A549 (cell line): ENCODE measurements around the gene MTHFD2. TPM values are rescaled to one million over a fixed set of nuclear protein-coding genes. Genes with fewer than 3 reads are reported as not detected.
A peak's percentile ranks its signal among the peaks of the same experiment; 100 is the strongest.

Experiments
- ATAC-seq, 2 experiments: fragments of 200-7000 bp in 1 of 2; fragments of >200 bp in 1 of 2; cut with Nextera tagmentation in 1 of 2; cut with Tn5 transposase in 1 of 2; 3 replicates each; pipeline versions ENCODE4 v1.8.0 to v1.9.1; 2018 to 2020; ENCODE audit warnings: mild to moderate bottlenecking in 1 of 2, moderate library complexity in 1 of 2
- CTCF ChIA-PET: fragments of 300-600 bp; sonication (Branson Sonifier 250); formaldehyde crosslinking; extraction: SDS; loops from one replicate; lab custom pipeline; 2021; ENCODE audit warnings: antibody characterized with exemption, inconsistent platforms; lab: Yijun Ruan, JAX
- POLR2A ChIA-PET: fragments of 350-600 bp; formaldehyde crosslinking; extraction: SDS; loops from one replicate; lab custom pipeline; 2021; ENCODE audit warnings: antibody characterized with exemption, inconsistent platforms; lab: Yijun Ruan, JAX
- DNase-seq, 2 experiments: peaks; one replicate each; pipeline versions ENCODE4 v3.0.0 to v3.0.0-alpha.2; 2011 to 2016; ENCODE audit warnings: low read depth in 1 of 2, low spot score in 1 of 2
- FAIRE-seq: peaks from 2 replicates; lab custom pipeline; 2011; peaks lifted over from hg19 to GRCh38; lab: Jason Lieb, UNC
- H3K27ac ChIP-seq, 2 experiments: fragments of >200 bp; sonication (Bioruptor Twin); formaldehyde crosslinking; 3 replicates each; pipeline ENCODE4 v1.5.1; 2016 to 2017
- H3K4me1 ChIP-seq: fragments of >200 bp; sonication (Bioruptor Twin); formaldehyde crosslinking; 3 replicates; pipeline ENCODE4 v1.6.1; 2016
- H3K4me2 ChIP-seq: fragments of >200 bp; sonication (Bioruptor Twin); formaldehyde crosslinking; 3 replicates; pipeline ENCODE4 v1.6.1; 2016
- H3K4me3 ChIP-seq: fragments of >200 bp; sonication (Bioruptor Twin); formaldehyde crosslinking; 3 replicates; pipeline ENCODE4 v1.5.1; 2016
- H3K9me3 ChIP-seq: fragments of >200 bp; sonication (Bioruptor Twin); formaldehyde crosslinking; 3 replicates; pipeline ENCODE4 v1.6.1; 2016
- ATOH8 ChIP-seq: fragments of 250-450 bp; sonication (Bioruptor Pico); IDR thresholded peaks from 2 replicates; pipeline ENCODE4 v1.5.0; 2020; ENCODE audit warnings: low read depth, mild to moderate bottlenecking, moderate library complexity
- BCL3 ChIP-seq: fragments of >200 bp; sonication (Bioruptor Twin); formaldehyde crosslinking; IDR thresholded peaks from 3 replicates; pipeline ENCODE4 v1.6.1; 2016
- BHLHE40 ChIP-seq: IDR thresholded peaks from 2 replicates; pipeline ENCODE4 v1.6.1; 2012; ENCODE audit warnings: low read depth, low read length, inconsistent platforms
- CBX8 ChIP-seq: fragments of 200-600 bp; sonication (generic); IDR thresholded peaks from 2 replicates; pipeline ENCODE4 v1.6.1; 2016
- E2F6 ChIP-seq: IDR thresholded peaks from 2 replicates; pipeline ENCODE4 v1.6.1; 2012; ENCODE audit warnings: low read depth, borderline replicate concordance
- EHMT2 ChIP-seq: fragments of 200-600 bp; sonication (generic); IDR thresholded peaks from 2 replicates; pipeline ENCODE4 v1.6.1; 2016; ENCODE audit warnings: antibody characterized with exemption, low read depth, mild to moderate bottlenecking, moderate library complexity
- FOSB ChIP-seq: fragments of 250-450 bp; sonication (Bioruptor Pico); IDR thresholded peaks from 2 replicates; pipeline ENCODE4 v1.5.0; 2020; ENCODE audit warnings: mild to moderate bottlenecking, moderate library complexity
- HES2 ChIP-seq: fragments of >200 bp; sonication (Bioruptor Twin); formaldehyde crosslinking; IDR thresholded peaks from 2 replicates; pipeline ENCODE4 v1.6.1; 2016
- MAFK ChIP-seq: fragments of 450-650 bp; IDR thresholded peaks from 2 replicates; pipeline ENCODE4 v1.6.1; 2014; ENCODE audit not compliant: partially characterized antibody
- NPAS2 ChIP-seq: fragments of 250-450 bp; sonication (Bioruptor Pico); IDR thresholded peaks from 2 replicates; pipeline ENCODE4 v1.8.0; 2022; ENCODE audit warnings: mild to moderate bottlenecking, moderate library complexity, borderline replicate concordance
- POLR2AphosphoS2 ChIP-seq: conservative IDR thresholded peaks from 2 replicates; pipeline ENCODE4 v1.6.1; 2012; ENCODE audit warnings: low read length, improper control_type of control experiment, inconsistent platforms
- RARB ChIP-seq: fragments of 250-450 bp; sonication (Bioruptor Pico); IDR thresholded peaks from 2 replicates; pipeline ENCODE4 v1.8.0; 2021; ENCODE audit warnings: mild to moderate bottlenecking, moderate library complexity
- RFX5 ChIP-seq: fragments of 450-650 bp; IDR thresholded peaks from 2 replicates; pipeline ENCODE4 v1.7.1; 2014; ENCODE audit warnings: antibody characterized with exemption, mild to moderate bottlenecking, moderate library complexity
- SMC3 ChIP-seq: fragments of >200 bp; sonication (Bioruptor Twin); formaldehyde crosslinking; IDR thresholded peaks from 3 replicates; pipeline ENCODE4 v1.6.1; 2018; ENCODE audit warnings: inconsistent platforms
- SREBF2 ChIP-seq: fragments of 450-650 bp; IDR thresholded peaks from 2 replicates; pipeline ENCODE4 v1.6.1; 2014; ENCODE audit warnings: mild to moderate bottlenecking, moderate library complexity
- USF2 ChIP-seq: fragments of 450-650 bp; IDR thresholded peaks from 2 replicates; pipeline ENCODE4 v1.6.1; 2014; ENCODE audit warnings: antibody characterized with exemption
- ZC3H11A ChIP-seq: fragments of 450-650 bp; IDR thresholded peaks from 2 replicates; pipeline ENCODE4 v1.6.1; 2014; ENCODE audit warnings: antibody characterized with exemption, mild to moderate bottlenecking
- WGBS: methylation state at CpG from one replicate; pipeline ENCODE4 v1.1.6; 2017; ENCODE audit errors: missing lambda C conversion rate; 5-methylcytosine and 5-hydroxymethylcytosine counted together
- polyA plus RNA-seq, 4 experiments: library from polyadenylated mRNA; depleted of rRNA in 3 of 4; stranded (reverse); fragments of >200 nt; fragmentation: RNase III in 1 of 4; extraction: RNeasy Plus Mini Kit Qiagen cat#74134 plus additional on column Dnase treatment in 1 of 4; gene quantifications; 2 replicates in 3 of 4; 3 replicates in 1 of 4; pipeline ENCODE4 v1.2.3, GENCODE V29; 2011 to 2017

MTHFD2 gene
- polyA plus RNA-seq, 2 of the 4 experiments (the other 2 are of a cell fraction) = 149 to 608 TPM

GRCh38 chr2:74188018-74188601, 10.3 kb upstream of the MTHFD2 start:
- FAIRE-seq (no peak), DNase-seq (peak in 1 of 2 experiments; percentile 45), ATAC-seq (peak in 1 of 2 experiments; percentile 52; a peak in 3 of 6 replicates)
- TF ChIP-seq BHLHE40 (no peak), SREBF2 (no peak), RARB (no peak), SMC3 (no peak), RFX5 (no peak), HES2 (no peak), ZC3H11A (no peak), NPAS2 (CRISPR knock-in tag) (no peak), EHMT2 (no peak), USF2 (no peak), FOSB (no peak), E2F6 (no peak), BCL3 (no peak), CBX8 (no peak), POLR2AphosphoS2 (no peak)
- ChIA-PET CTCF (interaction anchor here (1.0 to 1.7 kb wide), 4 partner anchors 9 to 62 kb away, joined by 3 to 5 read pairs (median 4); partner anchors contain the start of genes MOB1A and MTHFD2), POLR2A (interaction anchor here (1.1 to 1.6 kb wide), 2 partner anchors 9 to 10 kb away, joined by 6 to 9 read pairs; partner anchors contain the start of genes MOB1A and MTHFD2)
- H3K4me3 ChIP-seq = no peak overlapping the region
- 89% methylated on average over 6 of the region's 6 CpGs for WGBS
- no peaks in the 10 kb centered on the region for H3K9me3 ChIP-seq
- peaks cover 6% of the 10 kb centered on the region; the same call in 1 of the 3 replicates for H3K4me1 ChIP-seq
- 0 out of 3 replicates have a peak overlapping the region, but pooled peaks have one; percentile 9 for H3K4me2 ChIP-seq
- peak overlapping the region in 1 of 2 experiments; percentile 2; a peak in 1 of 6 replicates for H3K27ac ChIP-seq

GRCh38 chr2:74188696-74189095, 9.7 kb upstream of the MTHFD2 start:
- no peak overlapping the region for H3K27ac ChIP-seq
- TF ChIP-seq ATOH8 (CRISPR knock-in tag) (no peak), MAFK (peak; percentile 34)
- TF ChIP-seq, all 56 proteins: peak for 1
- Histone ChIP-seq H3K4me3 (no peak overlapping the region), H3K4me2 (no peak overlapping the region), H3K9me3 (no peaks in the 10 kb centered on the region), H3K4me1 (peaks cover 6% of the 10 kb centered on the region; the same call in 1 of the 3 replicates)
- ChIA-PET POLR2A (interaction anchor here (0.9 to 1.6 kb wide), 3 partner anchors 9 to 10 kb away, joined by 3 to 9 read pairs (median 6); partner anchors contain the start of genes MOB1A and MTHFD2), CTCF (interaction anchor here (1.0 to 1.7 kb wide), 4 partner anchors 10 to 61 kb away, joined by 3 to 5 read pairs (median 4); partner anchors contain the start of genes MOB1A and MTHFD2)
- WGBS = 83% methylated on average over 3 of the region's 3 CpGs
- DNase-seq (no peak), FAIRE-seq (no peak), ATAC-seq (no peak)
